NCI-H2107 (cell line): ENCODE results near the gene LINGO3.
"Not testable (repeated sequence)": the region's sequence is repeated elsewhere in the genome, so short reads cannot be mapped to it uniquely, and the experiment has no call there.

ENCODE experiments used
- DNase-seq: peaks from one replicate; lab custom pipeline; 2025; lab: John Stamatoyannopoulos, UW

The LINGO3 gene, protein sequence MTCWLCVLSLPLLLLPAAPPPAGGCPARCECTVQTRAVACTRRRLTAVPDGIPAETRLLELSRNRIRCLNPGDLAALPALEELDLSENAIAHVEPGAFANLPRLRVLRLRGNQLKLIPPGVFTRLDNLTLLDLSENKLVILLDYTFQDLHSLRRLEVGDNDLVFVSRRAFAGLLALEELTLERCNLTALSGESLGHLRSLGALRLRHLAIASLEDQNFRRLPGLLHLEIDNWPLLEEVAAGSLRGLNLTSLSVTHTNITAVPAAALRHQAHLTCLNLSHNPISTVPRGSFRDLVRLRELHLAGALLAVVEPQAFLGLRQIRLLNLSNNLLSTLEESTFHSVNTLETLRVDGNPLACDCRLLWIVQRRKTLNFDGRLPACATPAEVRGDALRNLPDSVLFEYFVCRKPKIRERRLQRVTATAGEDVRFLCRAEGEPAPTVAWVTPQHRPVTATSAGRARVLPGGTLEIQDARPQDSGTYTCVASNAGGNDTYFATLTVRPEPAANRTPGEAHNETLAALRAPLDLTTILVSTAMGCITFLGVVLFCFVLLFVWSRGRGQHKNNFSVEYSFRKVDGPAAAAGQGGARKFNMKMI

DNA sequence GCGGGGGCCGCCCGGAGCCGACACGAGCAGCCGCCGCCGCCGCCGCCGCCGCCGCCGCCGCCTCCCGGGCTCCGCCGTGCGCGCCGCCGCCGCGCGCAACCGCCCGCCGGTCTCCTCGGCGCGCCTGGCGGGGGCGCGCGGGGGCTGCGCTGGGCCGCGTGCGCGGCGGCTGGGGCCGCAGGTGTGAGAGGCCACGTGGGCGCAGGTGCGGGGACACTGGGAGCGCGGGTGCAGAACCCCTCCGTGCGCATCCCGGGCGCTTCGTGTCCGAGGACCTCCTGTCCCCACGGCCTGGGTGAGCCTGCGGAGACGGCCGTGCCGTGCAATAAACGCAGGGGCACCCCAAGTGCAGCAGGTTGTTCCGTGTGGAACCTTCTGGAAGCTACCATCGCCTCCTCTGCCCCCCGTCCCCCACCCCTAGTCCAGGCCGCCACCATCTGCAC, at the start of gene LINGO3:
Gene LINGO3 (minus strand): TSS at position 41 of the 443 bp plus-strand sequence. CDS start 16,378 bp downstream, outside the sequence.
- no peak for DNase-seq

DNA sequence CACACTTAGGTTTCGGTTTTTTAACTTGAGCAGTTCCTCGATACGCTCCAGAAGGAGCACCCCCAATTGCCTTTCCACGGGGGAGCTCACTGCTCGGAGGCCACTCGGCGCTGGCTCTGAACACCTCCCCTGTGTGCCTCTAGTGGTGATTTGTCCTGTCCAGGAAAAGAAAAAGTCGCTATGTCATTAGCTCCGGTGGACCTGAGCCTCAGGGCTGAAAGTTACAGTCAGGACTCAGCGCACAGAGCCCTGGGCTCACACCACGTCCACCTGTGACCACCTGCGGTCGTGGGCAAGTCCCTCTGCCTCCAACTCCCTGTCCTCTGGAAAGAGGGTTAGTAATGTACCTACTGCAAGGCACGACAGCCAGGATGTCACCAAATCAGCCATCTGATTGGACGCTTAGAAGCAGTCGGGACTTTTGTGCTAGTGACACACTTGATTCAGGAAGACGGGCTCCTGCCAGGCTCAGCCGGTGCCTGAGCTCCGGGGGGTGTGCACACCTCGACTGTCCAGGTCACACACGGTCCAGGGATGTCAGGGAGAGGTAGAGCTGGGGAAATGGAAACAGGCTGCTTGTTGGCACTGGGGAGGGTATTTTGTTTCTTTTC, 48.2 kb upstream of the LINGO3 start:
- DNase-seq, result no peak

DNA sequence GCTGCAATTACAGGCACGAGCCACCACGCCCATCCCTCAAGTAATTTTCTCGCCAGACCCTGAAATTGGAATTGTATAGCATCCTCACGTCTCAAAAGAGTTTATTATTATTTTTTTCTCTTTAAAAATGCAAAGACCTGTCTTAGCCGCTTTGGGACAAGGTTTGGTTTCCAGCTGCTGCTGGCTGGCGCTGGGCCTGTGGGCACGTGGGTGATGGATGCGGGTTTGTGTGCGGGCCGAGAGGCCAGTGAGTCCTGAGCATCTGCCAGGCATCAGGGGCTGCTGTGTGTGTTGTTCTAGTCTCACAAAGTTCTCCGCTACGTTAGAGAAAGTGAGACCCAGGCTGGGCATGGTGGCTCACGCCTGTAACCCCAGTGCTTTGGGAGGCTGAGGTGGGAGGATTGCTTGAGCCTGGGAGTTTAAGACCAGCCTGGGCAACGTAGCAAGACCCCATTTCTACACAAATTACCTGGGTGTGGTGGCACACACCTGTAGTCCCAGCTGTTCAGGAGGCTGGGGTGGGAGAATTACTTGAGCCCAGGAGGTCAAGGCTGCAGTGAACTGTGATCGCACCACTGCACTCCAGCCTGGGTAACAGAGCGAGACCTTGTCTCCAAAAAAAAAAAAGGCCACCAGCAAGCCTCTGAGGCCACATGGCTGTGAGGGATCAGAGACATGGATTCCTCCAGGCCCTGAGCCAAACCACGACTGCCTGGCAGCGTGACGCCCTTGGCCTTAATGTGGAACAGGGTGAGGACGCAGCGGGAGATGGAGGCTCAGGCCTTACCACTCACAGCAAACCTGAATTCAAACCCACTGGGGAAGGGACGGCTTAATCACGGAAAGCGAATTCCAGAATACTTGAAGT, 47.4 kb upstream of the LINGO3 start:
- DNase-seq, result no peak

DNA sequence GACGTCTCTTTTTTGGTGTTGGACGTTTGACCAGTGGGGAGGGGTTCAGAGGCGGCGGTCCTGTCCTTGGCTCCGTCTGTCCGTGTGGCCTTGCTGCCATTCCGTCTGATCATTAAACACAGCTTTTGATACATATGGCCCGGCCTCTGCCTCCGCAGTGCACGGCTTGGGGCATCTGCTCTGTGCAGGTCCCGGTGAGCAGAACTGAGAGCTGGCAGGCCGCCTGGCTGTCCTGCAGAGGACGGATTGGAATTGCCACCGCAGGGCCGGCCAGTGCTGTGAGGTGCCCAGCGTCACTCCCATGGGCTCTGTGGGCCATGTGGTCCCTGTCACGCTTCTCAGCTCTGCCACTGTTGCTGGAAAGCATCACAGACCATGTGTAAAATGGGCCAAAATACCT, 46.7 kb upstream of the LINGO3 start:
- DNase-seq, result no peak

- no peak for DNase-seq
Measured at GRCh38 chr19:2353887-2354592, 46.1 kb upstream of the LINGO3 start.

- DNase-seq, result no peak
Measured at GRCh38 chr19:2353159-2353886, 45.4 kb upstream of the LINGO3 start.

DNA sequence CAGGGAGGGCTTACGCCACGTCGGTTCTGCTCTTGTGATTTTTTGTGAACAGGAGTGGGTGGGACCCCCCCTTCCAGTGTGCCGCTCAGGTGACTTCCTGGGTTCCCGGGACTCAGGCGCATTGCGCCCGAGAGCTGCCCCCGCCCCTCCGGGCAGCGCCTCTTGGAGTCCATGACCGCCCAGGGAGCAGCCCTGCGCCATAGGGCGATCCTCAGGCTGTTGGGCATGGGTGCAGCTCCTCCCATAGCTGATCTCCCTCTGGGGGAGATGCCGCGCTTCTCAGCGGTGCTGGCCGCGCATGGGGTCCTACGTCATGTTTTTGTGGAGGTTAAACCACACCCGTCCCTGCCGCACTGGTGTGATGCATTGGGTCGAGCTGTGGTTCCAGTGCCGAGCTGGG, 44.2 kb upstream of the LINGO3 start:
- DNase-seq, result no peak

- no peak for DNase-seq
Measured at GRCh38 chr19:2351591-2351990, 43.6 kb upstream of the LINGO3 start.

DNA sequence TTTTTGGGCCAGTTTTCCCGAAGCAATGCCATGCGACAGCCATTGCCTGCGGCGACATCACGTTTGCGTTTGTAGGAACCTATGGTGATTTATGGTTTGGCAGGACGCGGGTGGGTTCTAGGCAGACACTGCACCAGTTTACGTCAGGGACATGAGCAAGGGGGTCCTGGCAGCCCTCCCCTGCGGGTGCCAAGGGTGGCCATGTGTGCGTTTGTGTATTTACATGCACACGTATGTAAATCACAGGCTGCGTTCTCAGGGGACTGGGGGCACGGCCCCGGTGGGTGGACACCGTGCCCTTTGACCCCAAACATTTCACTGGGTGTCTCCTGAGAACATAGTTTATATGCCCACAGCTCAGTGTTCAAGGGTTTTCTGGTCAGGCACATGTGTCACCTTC, 42.7 kb upstream of the LINGO3 start:
- DNase-seq, result no peak

- not testable (repeated sequence) for DNase-seq
Measured at GRCh38 chr19:2349818-2350217, 41.9 kb upstream of the LINGO3 start.

DNA sequence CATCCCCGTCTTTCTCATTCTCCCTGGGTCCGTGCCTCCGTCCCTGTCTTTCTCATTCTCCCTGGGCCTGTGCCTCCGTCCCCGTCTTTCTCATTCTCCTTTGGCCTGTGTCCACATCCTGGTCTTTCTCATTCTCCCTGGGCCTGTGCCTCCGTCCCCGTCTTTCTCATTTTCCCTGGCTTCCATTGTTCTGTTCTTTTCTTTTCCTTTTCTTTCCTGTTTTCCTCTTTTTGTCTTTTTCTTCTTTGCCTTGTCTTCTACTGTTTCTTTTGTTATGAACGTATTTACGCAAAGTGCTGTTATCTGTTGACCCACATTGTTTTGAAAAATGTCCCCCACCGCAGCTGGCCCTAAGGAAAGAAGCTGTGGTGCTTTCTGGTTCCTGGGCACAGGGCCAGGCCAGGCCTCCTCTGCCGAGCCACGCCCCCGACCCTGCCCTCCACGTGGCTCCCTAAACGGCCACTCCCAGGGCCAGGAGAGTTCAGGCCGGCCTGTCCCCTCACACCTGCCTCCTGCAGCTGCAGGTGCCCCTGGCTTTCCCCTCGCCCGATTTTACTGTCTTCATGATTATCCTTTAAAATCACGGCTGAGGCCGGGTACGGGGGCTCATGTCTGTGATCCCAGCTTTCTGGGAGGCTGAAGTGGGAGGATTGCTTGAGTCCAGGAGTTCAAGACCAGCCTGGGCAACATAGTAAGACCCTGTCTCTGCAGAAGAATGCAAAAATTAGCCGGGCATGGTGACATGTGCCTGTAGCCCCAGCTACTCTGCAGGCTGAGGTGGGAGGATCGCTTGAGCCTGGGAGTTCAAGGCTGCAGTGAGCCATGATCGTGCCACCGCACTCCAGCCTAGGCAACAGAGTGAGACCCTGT, 38.1 kb upstream of the LINGO3 start:
- no peak for DNase-seq

DNA sequence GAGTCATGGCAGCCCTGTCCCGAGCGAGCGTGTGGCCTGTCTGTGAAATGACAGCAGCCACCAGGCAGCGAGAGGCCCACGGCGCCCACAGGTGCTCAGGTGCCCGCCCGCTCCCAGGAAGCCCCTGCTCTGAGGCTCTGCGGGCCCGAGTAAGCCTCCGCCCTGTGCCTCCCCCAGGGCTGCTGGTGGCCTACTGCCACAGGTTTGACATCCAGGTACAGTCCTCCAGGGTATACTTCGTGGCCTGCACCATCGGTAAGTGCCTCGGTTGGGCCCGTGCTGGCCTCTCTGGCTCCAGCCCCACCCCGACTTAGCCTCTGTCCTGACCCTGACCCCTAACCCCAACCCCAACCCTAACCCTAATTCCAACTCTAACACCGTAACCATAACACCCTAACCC, 37.1 kb upstream of the LINGO3 start:
- no peak for DNase-seq

- DNase-seq, result no peak
Measured at GRCh38 chr19:2344381-2344870, 36.5 kb upstream of the LINGO3 start.

DNA sequence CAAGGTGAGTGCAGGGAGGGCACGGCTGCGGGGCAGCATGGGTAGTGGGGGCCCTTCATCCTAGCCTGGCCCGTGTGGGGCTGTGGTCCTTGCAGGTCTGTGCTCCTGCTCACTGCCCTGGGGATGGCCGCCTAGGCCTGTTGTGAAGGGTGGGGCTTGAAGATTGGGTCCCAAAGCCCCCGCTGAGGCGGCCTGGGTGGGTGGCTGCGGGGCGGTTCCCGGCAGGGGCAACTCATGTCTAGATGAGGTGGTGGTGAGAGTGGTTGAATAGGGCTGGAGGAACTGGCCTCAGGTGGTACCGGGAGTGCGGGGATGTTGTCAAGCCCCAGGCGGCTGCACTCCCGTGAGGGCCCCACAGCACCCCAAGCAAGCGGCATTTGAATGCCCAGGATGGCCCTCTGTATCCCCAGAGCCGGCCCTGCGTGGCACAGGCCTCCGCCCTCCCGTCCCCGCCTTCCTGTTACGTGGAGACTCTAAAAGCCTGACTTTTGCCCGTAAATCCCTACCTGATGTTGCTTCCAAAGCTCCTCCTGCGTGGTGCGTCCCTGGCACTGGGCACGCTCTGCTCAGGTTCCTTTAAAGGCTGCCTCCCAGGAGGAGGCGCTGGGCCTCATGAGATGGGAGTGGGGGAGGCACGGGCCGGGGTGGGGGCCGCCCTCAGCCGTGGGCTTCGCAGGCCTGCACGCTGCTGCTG, 35.5 kb upstream of the LINGO3 start:
- no peak for DNase-seq

GRCh38 chr19:2342656-2343288, 34.8 kb upstream of the LINGO3 start:
- DNase-seq, result no peak

DNA sequence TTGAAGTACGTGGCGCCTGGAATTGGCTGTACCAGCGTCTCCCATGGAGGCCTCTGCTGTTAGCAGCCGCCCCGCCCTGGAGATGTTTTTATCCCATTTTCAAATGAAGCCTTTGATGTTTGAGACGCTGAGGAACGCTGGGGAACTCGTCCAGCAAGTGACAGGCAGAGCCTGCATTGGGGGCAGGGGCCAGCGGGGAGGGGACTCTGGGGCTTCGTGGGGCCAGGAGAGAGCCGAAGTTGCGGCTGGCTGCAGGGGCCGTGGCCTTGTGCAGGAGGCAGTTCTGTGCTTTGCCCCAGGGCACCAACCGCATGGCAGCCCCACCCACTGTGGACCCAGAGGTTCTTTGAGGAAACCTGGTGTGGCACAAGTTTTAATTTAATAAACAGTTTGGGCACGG, 34.0 kb upstream of the LINGO3 start:
- no peak for DNase-seq

DNA sequence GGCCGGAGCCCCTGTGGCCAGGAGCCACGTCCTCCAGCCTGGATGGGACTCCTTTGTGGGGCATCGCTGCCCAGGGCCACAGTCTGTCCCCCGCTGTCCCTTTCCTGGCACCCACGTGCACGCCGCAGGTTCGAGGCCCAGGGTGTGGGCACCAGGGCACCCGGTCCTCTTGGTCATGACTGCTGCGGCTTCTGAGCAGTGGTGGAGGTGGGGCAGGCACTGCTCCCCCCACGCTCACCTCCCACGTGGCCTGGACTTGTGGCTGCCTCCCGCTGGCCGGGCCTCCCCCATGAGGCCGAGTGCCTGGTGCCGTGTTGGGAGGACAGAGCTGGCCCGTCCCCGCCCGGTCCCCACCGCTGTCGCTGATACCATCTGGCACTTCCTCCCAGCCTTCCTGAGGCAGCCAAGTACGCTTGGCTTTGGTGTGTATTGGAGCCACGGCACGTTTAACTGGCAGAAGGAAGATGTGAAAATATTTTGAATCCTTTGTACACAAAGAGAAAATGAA, 33.3 kb upstream of the LINGO3 start:
- no peak for DNase-seq

GRCh38 chr19:2340496-2341243, 32.7 kb upstream of the LINGO3 start:
- no peak for DNase-seq
